SK-N-MC (cell line): Measurements from ENCODE around the gene PPIF.

Experiments used
- EZH2 ChIP-seq: fragments of 200-600 bp; sonication (generic); IDR thresholded peaks from one replicate; pipeline ENCODE4 v1.6.1; 2017; ENCODE audit warnings: antibody characterized with exemption
- FOXP2 ChIP-seq: optimal IDR thresholded peaks from 2 replicates; pipeline ENCODE3; 2011; ENCODE audit warnings: mild to moderate bottlenecking, moderate library complexity; ENCODE audit not compliant: insufficient read depth; ENCODE audit errors: extremely low read length, control extremely low read depth
- POLR2AphosphoS5 ChIP-seq: IDR thresholded peaks from 2 replicates; pipeline ENCODE4 v1.6.1; 2012; ENCODE audit warnings: mild to moderate bottlenecking, low read depth, low read length, borderline replicate concordance

DNA sequence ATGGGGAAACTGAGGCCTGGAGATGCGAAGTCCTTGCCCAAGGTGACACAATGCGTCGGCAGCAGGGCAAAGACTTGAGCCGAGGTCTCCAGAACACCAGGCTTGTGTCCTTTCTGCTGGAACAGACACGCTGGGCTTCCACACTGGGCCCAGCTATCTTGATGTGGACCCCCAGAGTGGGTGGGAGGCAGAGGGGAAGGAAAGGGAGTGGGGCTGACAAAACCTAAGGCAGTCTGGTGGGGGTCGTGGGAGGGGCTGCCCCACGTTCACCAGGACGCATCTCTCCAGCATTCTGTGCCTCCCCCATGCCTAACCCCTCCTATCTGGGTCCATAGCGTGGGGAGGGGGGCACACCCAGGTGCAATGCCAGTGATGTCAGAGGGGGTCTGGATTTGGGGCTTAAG, 38.1 kb downstream of the PPIF start:
- TF ChIP-seq POLR2AphosphoS5 (no peak), FOXP2 (no peak), EZH2 (no peak)
